ENCODE measurements around the gene TNFRSF9. TPM values are rescaled to one million over a fixed set of nuclear protein-coding genes. Genes with fewer than 3 reads are reported as not detected.

The TNFRSF9 gene
- total and polyA plus RNA-seq, 2 experiments from 2014 or later, result not detected

GRCh38 chr1:7962636-7963377, 22.2 kb upstream of the TNFRSF9 start:
- peaks cover 32% of the 10 kb centered on the region for H3K36me3 ChIP-seq
- H3K4me1 ChIP-seq (ENCODE audit: low read depth), result peaks cover 9% of the 10 kb centered on the region
- no peak for TF ChIP-seq CTCF (IDR thresholded peaks at IDR 0.05; ENCODE audit: low read depth, low read length)
- H3K27ac ChIP-seq, result peak overlapping the region; percentile 83
- peak overlapping the region; percentile 80 for H3K4me3 ChIP-seq
- H3K9me3 ChIP-seq (ENCODE audit: low read depth), result no peaks in the 10 kb centered on the region
- no peaks in the 10 kb centered on the region for H3K27me3 ChIP-seq
- DNase-seq (ENCODE audit: low read depth in 1 of 2, low spot score in 1 of 2), result no peak

GRCh38 chr1:7962014-7962335, 21.3 kb upstream of the TNFRSF9 start:
- peaks cover 9% of the 10 kb centered on the region for H3K4me1 ChIP-seq (ENCODE audit: low read depth)
- TF ChIP-seq CTCF (IDR thresholded peaks at IDR 0.05; ENCODE audit: low read depth, low read length), result no peak
- no peaks in the 10 kb centered on the region for H3K27me3 ChIP-seq
- H3K9me3 ChIP-seq (ENCODE audit: low read depth), result no peaks in the 10 kb centered on the region
- H3K4me3 ChIP-seq, result peak overlapping the region; percentile 80
- H3K36me3 ChIP-seq, result peaks cover 27% of the 10 kb centered on the region
- peak overlapping the region; percentile 83 for H3K27ac ChIP-seq
- no peak for DNase-seq (ENCODE audit: low read depth in 1 of 2, low spot score in 1 of 2)

- peaks cover 24% of the 10 kb centered on the region for H3K36me3 ChIP-seq
- H3K27me3 ChIP-seq, result no peaks in the 10 kb centered on the region
- H3K27ac ChIP-seq, result peak within 1 kb of the TSS; percentile 86
- peak; percentile 99 to 100 for DNase-seq (ENCODE audit: low read depth in 1 of 2, low spot score in 1 of 2)
- H3K9me3 ChIP-seq (ENCODE audit: low read depth), result no peaks in the 10 kb centered on the region
- H3K4me1 ChIP-seq (ENCODE audit: low read depth), result peaks cover 9% of the 10 kb centered on the region
- peak; percentile 47 for TF ChIP-seq CTCF (IDR thresholded peaks at IDR 0.05; ENCODE audit: low read depth, low read length)
- H3K4me3 ChIP-seq, result peak within 1 kb of the TSS; percentile 80
These were observed 20.8 kb upstream of the TNFRSF9 start, which contains the start of gene PARK7 for GRCh38 chr1:7961216-7962013. TSS of gene PARK7 (plus strand) at chr1:7961711. CDS start at chr1:7962786, 1,075 bp downstream.

GRCh38 chr1:7960867-7961215, 20.2 kb upstream of the TNFRSF9 start:
- no peak for TF ChIP-seq CTCF (IDR thresholded peaks at IDR 0.05; ENCODE audit: low read depth, low read length)
- DNase-seq (ENCODE audit: low read depth in 1 of 2, low spot score in 1 of 2), result no peak
- H3K36me3 ChIP-seq, result peaks cover 19% of the 10 kb centered on the region
- no peaks in the 10 kb centered on the region for H3K9me3 ChIP-seq (ENCODE audit: low read depth)
- H3K4me1 ChIP-seq (ENCODE audit: low read depth), result peaks cover 9% of the 10 kb centered on the region
- H3K27ac ChIP-seq, result peak overlapping the region; percentile 86
- H3K27me3 ChIP-seq, result no peaks in the 10 kb centered on the region
- peak overlapping the region; percentile 80 for H3K4me3 ChIP-seq

- no peak for TF ChIP-seq CTCF (IDR thresholded peaks at IDR 0.05; ENCODE audit: low read depth, low read length)
- H3K9me3 ChIP-seq (ENCODE audit: low read depth), result no peaks in the 10 kb centered on the region
- H3K4me1 ChIP-seq (ENCODE audit: low read depth), result peaks cover 9% of the 10 kb centered on the region
- no peak for DNase-seq (ENCODE audit: low read depth in 1 of 2, low spot score in 1 of 2)
- peak overlapping the region; percentile 86 for H3K27ac ChIP-seq
- peak overlapping the region; percentile 80 for H3K4me3 ChIP-seq
- H3K27me3 ChIP-seq, result no peaks in the 10 kb centered on the region
- H3K36me3 ChIP-seq, result peaks cover 13% of the 10 kb centered on the region
These were observed 19.5 kb upstream of the TNFRSF9 start for GRCh38 chr1:7960165-7960564.
